GM18498 (cell line): ENCODE measurements around the gene MAPKAPK2.

Source experiments
- ATAC-seq: cut with Tn5 transposase; IDR thresholded peaks from one replicate; pipeline ENCODE4 v1.9.1; 2021; ENCODE audit warnings: mild to moderate bottlenecking, moderate library complexity; ENCODE audit not compliant: unreplicated experiment

MAPKAPK2 gene

GRCh38 chr1:206717674-206717989 lies 32.9 kb downstream of the MAPKAPK2 start:
- ATAC-seq: no peak

GRCh38 chr1:206719169-206719839 lies 34.6 kb downstream of the MAPKAPK2 start:
- ATAC-seq: no peak

- ATAC-seq: no peak
Observed at GRCh38 chr1:206721454-206721853, 36.7 kb downstream of the MAPKAPK2 start.

- ATAC-seq: no peak
Observed at GRCh38 chr1:206722751-206723461, 38.2 kb downstream of the MAPKAPK2 start.

GRCh38 chr1:206723462-206723804 lies 38.7 kb downstream of the MAPKAPK2 start:
- ATAC-seq: no peak

GRCh38 chr1:206723805-206724472 lies 39.2 kb downstream of the MAPKAPK2 start:
- ATAC-seq: no peak

- ATAC-seq: no peak
Observed at GRCh38 chr1:206725109-206725963, 40.6 kb downstream of the MAPKAPK2 start.

GRCh38 chr1:206727981-206728696 lies 43.4 kb downstream of the MAPKAPK2 start:
- ATAC-seq: no peak

- ATAC-seq: no peak
Observed at GRCh38 chr1:206728697-206728987, 43.9 kb downstream of the MAPKAPK2 start.

GRCh38 chr1:206729050-206729449 lies 44.3 kb downstream of the MAPKAPK2 start:
- ATAC-seq: no peak

GRCh38 chr1:206729507-206729906 lies 44.8 kb downstream of the MAPKAPK2 start:
- ATAC-seq: no peak

- no peak for ATAC-seq
Observed at GRCh38 chr1:206732508-206732907, 47.8 kb downstream of the MAPKAPK2 start.

- ATAC-seq: no peak
Observed at GRCh38 chr1:206732992-206733391, 48.3 kb downstream of the MAPKAPK2 start.

- peak; percentile 34 for ATAC-seq
Observed at GRCh38 chr1:206734499-206735142, 49.9 kb downstream of the MAPKAPK2 start.

GRCh38 chr1:206735553-206736031 lies 50.9 kb downstream of the MAPKAPK2 start:
- no peak for ATAC-seq

- ATAC-seq: no peak
Observed at GRCh38 chr1:206736878-206737728, 52.4 kb downstream of the MAPKAPK2 start.

GRCh38 chr1:206737729-206738201 lies 53.1 kb downstream of the MAPKAPK2 start:
- no peak for ATAC-seq

- ATAC-seq: peak; percentile 7
Observed at GRCh38 chr1:206738370-206739366, 54.0 kb downstream of the MAPKAPK2 start.
